Pancreas (tissue), 10 donors: ENCODE data around the gene GNG8. TPM values are rescaled to one million over a fixed set of nuclear protein-coding genes. Genes with fewer than 3 reads are reported as not detected.

Source experiments
- ATAC-seq, 4 donors: fragments of 200-7000 bp; cut with Tn5 transposase; one replicate each; pipeline versions ENCODE4 v1.8.0 to v1.9.1; 2020; ENCODE audit warnings: mild to moderate bottlenecking in 4 of 4, moderate library complexity in 4 of 4
- DNase-seq, 6 donors: peaks; one replicate each; pipeline ENCODE4 v3.0.0-alpha.2; 2020
- FAIRE-seq: peaks from 2 replicates; lab custom pipeline; 2012; peaks lifted over from hg19 to GRCh38; lab: Jason Lieb, UNC
- H3K27ac ChIP-seq, 4 donors: fragments of 200-600 bp; sonication (generic); 1 replicate in 3 of 4; 2 replicates in 1 of 4; pipeline versions ENCODE4 v1.5.0 to v1.8.0; 2020
- H3K27me3 ChIP-seq, 4 donors: fragments of 200-600 bp; one replicate each; pipeline ENCODE4 v1.8.0; 2021
- H3K36me3 ChIP-seq, 3 donors: fragments of 200-600 bp; sonication (generic) in 1 of 3; one replicate each; pipeline versions ENCODE4 v1.5.0 to v1.8.0; 2020 to 2021
- H3K4me1 ChIP-seq, 3 donors: fragments of 200-600 bp; one replicate each; pipeline ENCODE4 v1.8.0; 2021
- H3K4me3 ChIP-seq, 4 donors: fragments of 200-600 bp; sonication (generic) in 2 of 4; one replicate each; pipeline versions ENCODE4 v1.5.0 to v1.8.0; 2020 to 2021
- H3K9me3 ChIP-seq, 4 donors: fragments of 200-600 bp; one replicate each; pipeline ENCODE4 v1.8.0; 2021
- WGBS, 2 donors: extraction: QIAGEN DNeasy Blood & Tissue Kit; methylation state at CpG; one replicate each; pipeline ENCODE4 v1.1.7; 2013; 5-methylcytosine and 5-hydroxymethylcytosine counted together
- intact Hi-C, 3 donors: fragments of 100-400 bp; cut with DNase I; formaldehyde crosslinking; loops; one replicate each; pipeline versions ENCODE4 v1.11.1 to v1.14.2; 2022
- polyA plus RNA-seq, 2 donors: library from polyadenylated mRNA; stranded (reverse); fragments of 200-250 nt; gene quantifications; one replicate each; pipeline ENCODE4 v1.2.3, GENCODE V29; 2013
- total RNA-seq, 6 donors: library from RNA; stranded (reverse); fragmentation: NEBNext Ultra II Directional in 4 of 6; extraction: Animal tissue kit (Norgen Biotek cat#: 25700) in 4 of 6; gene quantifications; one replicate each; pipeline versions ENCODE4 v1.2.1 to v1.2.4, GENCODE V29; 2021 to 2023
- TF ChIP-seq, protein P1 (sequence below), 4 donors: fragments of 200-600 bp; sonication (generic) in 3 of 4; IDR thresholded peaks; one replicate each; pipeline versions ENCODE4 v1.5.0 to v1.8.0; 2021; ENCODE audit warnings: antibody characterized with exemption in 4 of 4
- donor health status: healthy with polysubstance abuse.
- donor health status: DM: no; HTN: no; CAD: no; lungs with moderate emphysema.
- donor health status: DM: no; HTN: no; CAD: no.
- donor health status: control.
- donor health status: control.
- donor health status: Bipolar disorder and iron deficiency.
- donor health status: DM: yes; HTN: yes; CAD: no.
- donor health status: DM: no; HTN: no; CAD: no.
- donor health status: DM: no; HTN: no; CAD: no.
- donor health status: DM: yes; HTN: yes; CAD: no.

GNG8 gene
- total and polyA plus RNA-seq, 8 donors: not detected

DNA sequence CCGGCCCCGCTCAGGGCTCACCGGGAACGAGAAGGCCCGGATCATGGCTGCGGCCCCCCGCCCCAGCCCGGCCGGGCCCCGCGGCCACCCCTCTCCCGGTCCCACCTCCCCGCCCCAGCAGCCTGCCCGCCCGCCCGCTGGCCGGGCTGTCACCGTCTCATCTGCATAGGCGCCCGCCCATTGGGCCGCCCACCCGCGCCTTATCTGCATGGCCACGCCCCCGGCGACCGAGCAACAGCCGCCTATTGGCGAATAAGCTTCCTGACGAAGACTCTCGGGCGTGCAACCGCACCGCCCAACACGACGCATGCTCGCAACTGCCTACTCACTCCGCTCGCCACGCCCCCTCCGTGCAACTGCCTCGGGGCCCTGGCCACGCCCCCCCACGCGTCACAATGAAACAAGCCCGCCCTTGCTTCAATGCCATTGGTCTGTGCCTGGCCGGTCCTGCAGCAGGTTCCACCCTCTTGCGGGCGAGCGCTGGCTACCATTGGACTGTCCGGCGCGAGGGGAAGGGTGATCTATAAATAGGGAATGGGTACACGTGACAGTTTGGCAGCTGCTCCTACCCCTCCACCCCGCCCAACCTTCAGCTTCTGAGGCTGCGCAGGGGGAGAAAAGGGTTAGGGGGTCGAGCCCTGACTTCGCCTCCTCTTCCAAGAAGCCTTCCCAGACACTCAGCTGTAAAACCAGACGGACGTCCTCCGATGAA, 25.2 kb upstream of the GNG8 start, which contains the start of gene DACT3:
TSS of gene DACT3 (minus strand) at position 163 of the 712 bp plus-strand sequence. CDS start at position 45, 118 bp downstream.
- FAIRE-seq: peak; percentile 98
- intact Hi-C loops: loop anchor here in 2 of 3 donors (5.0 to 10.0 kb wide), 2 partner anchors 49 to 136 kb away; no protein-coding TSS in a partner anchor
- Histone ChIP-seq H3K36me3 (no peaks in the 10 kb centered on the region), H3K9me3 (no peaks in the 10 kb centered on the region), H3K4me1 (peaks cover 5 to 13% (median 10%) of the 10 kb centered on the region in 3 donors), H3K27ac (peak within 1 kb of the TSS in 2 of 4 donors; percentile 56 to 59), H3K4me3 (peak within 1 kb of the TSS; percentile 34 to 67 (median 46)), H3K27me3 (peaks cover 0 to 8% (median 0%) of the 10 kb centered on the region in 4 donors)
- ATAC-seq: peak; percentile 92 to 97 (median 92)
- TF ChIP-seq, protein P1, sequence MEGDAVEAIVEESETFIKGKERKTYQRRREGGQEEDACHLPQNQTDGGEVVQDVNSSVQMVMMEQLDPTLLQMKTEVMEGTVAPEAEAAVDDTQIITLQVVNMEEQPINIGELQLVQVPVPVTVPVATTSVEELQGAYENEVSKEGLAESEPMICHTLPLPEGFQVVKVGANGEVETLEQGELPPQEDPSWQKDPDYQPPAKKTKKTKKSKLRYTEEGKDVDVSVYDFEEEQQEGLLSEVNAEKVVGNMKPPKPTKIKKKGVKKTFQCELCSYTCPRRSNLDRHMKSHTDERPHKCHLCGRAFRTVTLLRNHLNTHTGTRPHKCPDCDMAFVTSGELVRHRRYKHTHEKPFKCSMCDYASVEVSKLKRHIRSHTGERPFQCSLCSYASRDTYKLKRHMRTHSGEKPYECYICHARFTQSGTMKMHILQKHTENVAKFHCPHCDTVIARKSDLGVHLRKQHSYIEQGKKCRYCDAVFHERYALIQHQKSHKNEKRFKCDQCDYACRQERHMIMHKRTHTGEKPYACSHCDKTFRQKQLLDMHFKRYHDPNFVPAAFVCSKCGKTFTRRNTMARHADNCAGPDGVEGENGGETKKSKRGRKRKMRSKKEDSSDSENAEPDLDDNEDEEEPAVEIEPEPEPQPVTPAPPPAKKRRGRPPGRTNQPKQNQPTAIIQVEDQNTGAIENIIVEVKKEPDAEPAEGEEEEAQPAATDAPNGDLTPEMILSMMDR (IDR thresholded peaks at IDR 0.05): no peak
- DNase-seq: peak; percentile 100
- WGBS, 2 donors: 0 to 1% methylated on average over 59 to 61 of the region's 61 CpGs

DNA sequence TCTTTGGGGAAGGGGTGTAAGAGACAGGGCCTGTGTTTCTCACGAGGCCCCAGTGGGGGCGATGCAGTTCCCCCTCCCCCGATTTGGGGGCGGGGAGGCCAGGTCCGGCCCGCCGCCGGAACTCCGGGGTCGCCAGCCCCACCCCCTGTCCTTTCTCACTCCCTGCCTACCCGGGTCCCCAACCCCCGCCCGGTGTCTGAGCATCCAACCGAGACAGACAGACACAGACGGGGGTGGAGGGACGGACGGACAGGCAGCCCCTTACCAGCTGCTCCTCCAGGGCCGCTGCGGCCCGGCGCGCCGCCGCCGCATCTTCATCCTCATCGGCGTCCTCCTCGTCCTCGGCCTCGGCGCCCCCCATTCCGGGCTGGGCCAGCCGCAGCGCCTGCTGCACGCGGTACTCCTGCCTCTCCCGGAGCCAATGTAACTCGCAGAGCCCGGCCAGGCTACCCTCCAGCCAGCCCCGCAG, 24.6 kb upstream of the GNG8 start:
- DNase-seq (peak in 2 of 6 donors; percentile 43 to 45), FAIRE-seq (no peak), ATAC-seq (peak in 1 of 4 donors; percentile 3)
- Histone ChIP-seq H3K27ac (no peak overlapping the region), H3K27me3 (peaks cover 0 to 8% (median 0%) of the 10 kb centered on the region in 4 donors), H3K4me1 (peaks cover 5 to 13% (median 10%) of the 10 kb centered on the region in 3 donors), H3K9me3 (no peaks in the 10 kb centered on the region), H3K4me3 (peak overlapping the region; percentile 34 to 67 (median 46)), H3K36me3 (no peaks in the 10 kb centered on the region)
- intact Hi-C loops: loop anchor here in 2 of 3 donors (5.0 to 10.0 kb wide), 2 partner anchors 48 to 136 kb away; no protein-coding TSS in a partner anchor
- 0 to 1% methylated on average over 30 to 40 of the region's 40 CpGs for WGBS, 2 donors
- TF ChIP-seq, protein P1 (IDR thresholded peaks at IDR 0.05): no peak

DNA sequence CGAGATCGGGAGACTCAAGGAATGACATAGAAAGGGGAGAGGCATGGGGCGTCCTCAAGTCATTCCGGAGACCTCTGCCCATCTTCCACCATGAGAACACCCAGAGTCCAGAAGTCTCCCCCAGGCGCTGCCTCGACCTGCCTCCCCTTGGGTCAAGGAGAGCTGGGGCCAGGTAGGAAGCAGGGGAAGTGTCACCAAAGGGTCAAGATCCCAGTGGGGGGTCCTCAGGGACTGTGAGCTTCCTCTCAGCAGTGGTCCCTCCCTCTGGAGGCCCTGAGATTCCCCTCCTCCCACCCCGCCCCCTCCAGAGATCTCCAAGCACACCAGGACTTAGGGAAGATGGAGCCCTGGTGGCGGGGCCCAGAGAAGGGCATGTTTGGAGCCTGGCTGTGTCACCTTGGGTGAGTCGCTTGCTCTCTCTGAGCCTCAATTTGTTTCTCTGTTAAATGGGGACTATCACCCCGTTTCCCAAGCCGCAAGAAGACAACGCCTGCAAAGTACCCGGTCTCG, 24.1 kb upstream of the GNG8 start:
- peaks cover 0 to 8% (median 0%) of the 10 kb centered on the region in 4 donors for H3K27me3 ChIP-seq
- ATAC-seq: no peak
- H3K4me1 ChIP-seq: peaks cover 5 to 13% (median 10%) of the 10 kb centered on the region in 3 donors
- intact Hi-C loops: loop anchor here in 2 of 3 donors (5.0 to 10.0 kb wide), 2 partner anchors 48 to 135 kb away; no protein-coding TSS in a partner anchor
- peak overlapping the region in 2 of 4 donors; percentile 42 to 67 for H3K4me3 ChIP-seq
- H3K27ac ChIP-seq: no peak overlapping the region
- no peaks in the 10 kb centered on the region for H3K36me3 ChIP-seq
- no peak for FAIRE-seq
- H3K9me3 ChIP-seq: no peaks in the 10 kb centered on the region
- TF ChIP-seq, protein P1 (IDR thresholded peaks at IDR 0.05): no peak
- peak in 4 of 6 donors; percentile 15 to 54 (median 37) for DNase-seq
- WGBS, 2 donors: 8 to 11% methylated on average over 14 of the region's 14 CpGs

DNA sequence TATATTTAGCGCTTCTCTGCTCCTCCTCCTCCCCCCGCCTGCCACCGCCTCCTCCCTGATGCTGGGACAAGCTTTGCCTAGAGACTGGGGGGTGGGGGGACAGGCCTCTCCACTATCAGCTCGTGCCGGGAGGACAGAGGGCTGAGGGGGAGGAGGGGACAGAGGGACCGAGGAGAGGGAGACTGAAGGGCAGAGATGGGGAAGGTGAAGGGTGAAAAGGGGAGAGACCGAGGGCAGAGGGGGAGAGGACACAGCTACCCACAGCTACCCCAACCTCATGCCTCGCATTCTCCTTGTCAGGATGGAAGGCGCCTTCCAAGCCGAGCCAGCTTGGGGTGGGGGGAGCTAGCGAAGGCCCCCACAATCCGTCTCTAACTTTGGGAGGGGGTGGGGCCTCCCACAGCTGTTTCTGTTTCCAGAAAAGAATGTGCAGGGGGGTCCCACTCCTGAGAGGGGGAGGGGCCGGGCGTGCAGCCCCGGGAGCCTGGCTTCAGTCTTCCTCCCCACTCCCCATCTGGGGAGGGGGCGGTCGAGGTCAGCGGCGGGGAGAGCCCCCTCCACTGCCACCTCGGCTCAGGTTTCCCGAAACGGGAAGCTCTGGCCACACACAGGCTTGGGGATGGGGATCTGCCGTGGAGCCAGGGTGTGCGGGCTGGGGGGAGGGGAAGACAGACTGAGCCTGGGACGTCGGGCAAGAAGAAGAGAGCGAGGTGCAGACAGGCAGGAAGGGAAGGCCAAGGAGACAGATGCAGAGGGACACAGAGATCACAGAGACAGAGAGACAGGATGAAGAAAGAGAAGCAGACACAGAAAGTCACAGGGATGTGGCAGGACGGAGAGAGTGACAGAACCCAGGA, 23.4 kb upstream of the GNG8 start:
- no peaks in the 10 kb centered on the region for H3K36me3 ChIP-seq
- FAIRE-seq (no peak), DNase-seq (peak in 4 of 6 donors; percentile 15 to 62 (median 42)), ATAC-seq (no peak)
- no peak overlapping the region for H3K27ac ChIP-seq
- TF ChIP-seq, protein P1 (IDR thresholded peaks at IDR 0.05): no peak
- no peaks in the 10 kb centered on the region for H3K9me3 ChIP-seq
- intact Hi-C loops: loop anchor here in 2 of 3 donors (5.0 to 10.0 kb wide), 2 partner anchors 47 to 135 kb away; no protein-coding TSS in a partner anchor
- H3K4me3 ChIP-seq: no peak overlapping the region
- 3 to 14% methylated on average over 20 to 28 of the region's 28 CpGs for WGBS, 2 donors
- H3K27me3 ChIP-seq: peaks cover 0 to 8% (median 0%) of the 10 kb centered on the region in 4 donors
- peaks cover 5 to 13% (median 10%) of the 10 kb centered on the region in 3 donors for H3K4me1 ChIP-seq
